HG03558 (cell line): Measurements from ENCODE around the gene LDHAL6B.
A peak's percentile ranks its signal among the peaks of the same experiment; 100 is the strongest.

Experiments used
- ATAC-seq: cut with Tn5 transposase; IDR thresholded peaks from one replicate; pipeline ENCODE4 v1.9.1; 2021; ENCODE audit warnings: moderate number of reproducible peaks; ENCODE audit not compliant: unreplicated experiment; ENCODE audit errors: extremely low read depth

Gene LDHAL6B

GRCh38 chr15:59210186-59210585 lies 3.5 kb downstream of the LDHAL6B start:
- no peak for ATAC-seq

- no peak for ATAC-seq
Observed at GRCh38 chr15:59216911-59217310, 10.3 kb downstream of the LDHAL6B start.

- ATAC-seq: no peak
Observed at GRCh38 chr15:59217876-59218498, 11.3 kb downstream of the LDHAL6B start.

- ATAC-seq: no peak
Observed at GRCh38 chr15:59218710-59219109, 12.1 kb downstream of the LDHAL6B start.

GRCh38 chr15:59221511-59222505 lies 15.2 kb downstream of the LDHAL6B start:
- no peak for ATAC-seq

GRCh38 chr15:59222906-59223550 lies 16.4 kb downstream of the LDHAL6B start:
- no peak for ATAC-seq

- ATAC-seq: no peak
Observed at GRCh38 chr15:59223736-59224135, 17.1 kb downstream of the LDHAL6B start.

- no peak for ATAC-seq
Observed at GRCh38 chr15:59224474-59224873, 17.8 kb downstream of the LDHAL6B start.

GRCh38 chr15:59227021-59227420 lies 20.4 kb downstream of the LDHAL6B start:
- no peak for ATAC-seq

GRCh38 chr15:59229015-59229414 lies 22.4 kb downstream of the LDHAL6B start:
- no peak for ATAC-seq

- no peak for ATAC-seq
Observed at GRCh38 chr15:59229453-59229852, 22.8 kb downstream of the LDHAL6B start.

GRCh38 chr15:59230531-59231055 lies 23.9 kb downstream of the LDHAL6B start:
- no peak for ATAC-seq

- ATAC-seq: no peak
Observed at GRCh38 chr15:59232476-59232875, 25.8 kb downstream of the LDHAL6B start.

GRCh38 chr15:59236394-59236793 lies 29.8 kb downstream of the LDHAL6B start:
- ATAC-seq: no peak

- ATAC-seq: peak; percentile 44
Observed at GRCh38 chr15:59237119-59237855, 30.6 kb downstream of the LDHAL6B start.

GRCh38 chr15:59237924-59238331 lies 31.3 kb downstream of the LDHAL6B start:
- peak; percentile 30 for ATAC-seq

- no peak for ATAC-seq
Observed at GRCh38 chr15:59240036-59240435, 33.4 kb downstream of the LDHAL6B start.

- ATAC-seq: no peak
Observed at GRCh38 chr15:59242649-59243048, 36.0 kb downstream of the LDHAL6B start.

GRCh38 chr15:59243622-59244021 lies 37.0 kb downstream of the LDHAL6B start:
- no peak for ATAC-seq

- ATAC-seq: peak; percentile 84
Observed at GRCh38 chr15:59244337-59244736, 37.7 kb downstream of the LDHAL6B start.
